EL (cell line): ENCODE results near the gene RNF144A.

ENCODE experiments used
- DNase-seq: peaks from one replicate; pipeline ENCODE4 v3.0.0-alpha.2; 2016

RNF144A gene

GRCh38 chr2:7010391-7011054, 93.3 kb downstream of the RNF144A start:
- DNase-seq, result no peak

- peak; percentile 18 for DNase-seq
Measured at GRCh38 chr2:7011356-7012083, 94.3 kb downstream of the RNF144A start.

GRCh38 chr2:7012141-7012764, 95.0 kb downstream of the RNF144A start:
- DNase-seq, result no peak

- DNase-seq, result no peak
Measured at GRCh38 chr2:7013471-7014160, 96.4 kb downstream of the RNF144A start.

- no peak for DNase-seq
Measured at GRCh38 chr2:7014174-7014640, 97.0 kb downstream of the RNF144A start.

- no peak for DNase-seq
Measured at GRCh38 chr2:7015007-7015950, 98.1 kb downstream of the RNF144A start.

GRCh38 chr2:7016148-7016547, 98.9 kb downstream of the RNF144A start:
- DNase-seq, result no peak

- no peak for DNase-seq
Measured at GRCh38 chr2:7016601-7017211, 99.5 kb downstream of the RNF144A start.

- no peak for DNase-seq
Measured at GRCh38 chr2:7017671-7018281, 100.6 kb downstream of the RNF144A start.

GRCh38 chr2:7018282-7018701, 101.1 kb downstream of the RNF144A start:
- DNase-seq, result no peak

- DNase-seq, result no peak
Measured at GRCh38 chr2:7018767-7019166, 101.6 kb downstream of the RNF144A start.

- DNase-seq, result no peak
Measured at GRCh38 chr2:7019191-7019590, 102.0 kb downstream of the RNF144A start.

GRCh38 chr2:7020059-7020458, 102.8 kb downstream of the RNF144A start:
- no peak for DNase-seq

- DNase-seq, result no peak
Measured at GRCh38 chr2:7020468-7020867, 103.3 kb downstream of the RNF144A start.

GRCh38 chr2:7020939-7021470, 103.8 kb downstream of the RNF144A start:
- no peak for DNase-seq

GRCh38 chr2:7022492-7023385, 105.5 kb downstream of the RNF144A start:
- DNase-seq, result no peak

GRCh38 chr2:7023542-7023941, 106.3 kb downstream of the RNF144A start:
- DNase-seq, result no peak

GRCh38 chr2:7024261-7024660, 107.0 kb downstream of the RNF144A start:
- DNase-seq, result no peak

GRCh38 chr2:7025082-7025481, 107.9 kb downstream of the RNF144A start:
- no peak for DNase-seq

GRCh38 chr2:7026742-7027141, 109.5 kb downstream of the RNF144A start:
- no peak for DNase-seq
